Measurements from ENCODE around the gene ABLIM3. TPM values are rescaled to one million over a fixed set of nuclear protein-coding genes. Genes with fewer than 3 reads are reported as not detected.

The ABLIM3 gene
- total RNA-seq, 1 donor from 2014 or later, result 0.64 TPM

DNA sequence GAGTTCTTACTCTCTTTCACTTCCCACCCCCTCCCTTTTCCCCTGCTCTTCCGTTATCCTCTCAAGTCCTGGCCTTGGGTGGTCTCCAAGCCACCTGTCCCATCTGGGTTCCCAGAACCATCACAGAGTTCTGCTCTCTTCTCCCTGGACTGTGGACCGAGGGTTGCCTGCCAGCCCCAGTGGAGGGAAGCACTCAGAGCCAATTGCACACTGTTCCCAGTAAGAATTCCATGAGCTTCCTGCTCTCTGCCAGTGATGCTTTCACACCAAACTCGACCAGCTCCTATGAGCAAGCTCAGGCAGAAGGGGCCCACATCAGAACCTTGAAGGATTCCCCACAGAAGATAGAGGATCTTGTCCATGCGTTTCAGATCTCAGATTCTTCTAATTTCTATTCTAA, 110.3 kb downstream of the ABLIM3 start:
- peaks cover 10% of the 10 kb centered on the region for H3K27me3 Mint-ChIP-seq (ENCODE audit: unreplicated experiment)
- no peaks in the 10 kb centered on the region for H3K36me3 Mint-ChIP-seq (ENCODE audit: unreplicated experiment)
- peaks cover 5% of the 10 kb centered on the region for H3K9me3 Mint-ChIP-seq (ENCODE audit: unreplicated experiment)
- no peaks in the 10 kb centered on the region for H3K4me1 Mint-ChIP-seq (ENCODE audit: unreplicated experiment)
- H3K27ac Mint-ChIP-seq (ENCODE audit: unreplicated experiment), result no peak overlapping the region
- H3K4me3 Mint-ChIP-seq (ENCODE audit: unreplicated experiment), result no peak overlapping the region
- TF ChIP-seq, protein P1, sequence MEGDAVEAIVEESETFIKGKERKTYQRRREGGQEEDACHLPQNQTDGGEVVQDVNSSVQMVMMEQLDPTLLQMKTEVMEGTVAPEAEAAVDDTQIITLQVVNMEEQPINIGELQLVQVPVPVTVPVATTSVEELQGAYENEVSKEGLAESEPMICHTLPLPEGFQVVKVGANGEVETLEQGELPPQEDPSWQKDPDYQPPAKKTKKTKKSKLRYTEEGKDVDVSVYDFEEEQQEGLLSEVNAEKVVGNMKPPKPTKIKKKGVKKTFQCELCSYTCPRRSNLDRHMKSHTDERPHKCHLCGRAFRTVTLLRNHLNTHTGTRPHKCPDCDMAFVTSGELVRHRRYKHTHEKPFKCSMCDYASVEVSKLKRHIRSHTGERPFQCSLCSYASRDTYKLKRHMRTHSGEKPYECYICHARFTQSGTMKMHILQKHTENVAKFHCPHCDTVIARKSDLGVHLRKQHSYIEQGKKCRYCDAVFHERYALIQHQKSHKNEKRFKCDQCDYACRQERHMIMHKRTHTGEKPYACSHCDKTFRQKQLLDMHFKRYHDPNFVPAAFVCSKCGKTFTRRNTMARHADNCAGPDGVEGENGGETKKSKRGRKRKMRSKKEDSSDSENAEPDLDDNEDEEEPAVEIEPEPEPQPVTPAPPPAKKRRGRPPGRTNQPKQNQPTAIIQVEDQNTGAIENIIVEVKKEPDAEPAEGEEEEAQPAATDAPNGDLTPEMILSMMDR (IDR thresholded peaks at IDR 0.05), result no peak
- no peak for DNase-seq (ENCODE audit: extremely low spot score, unreplicated experiment)

DNA sequence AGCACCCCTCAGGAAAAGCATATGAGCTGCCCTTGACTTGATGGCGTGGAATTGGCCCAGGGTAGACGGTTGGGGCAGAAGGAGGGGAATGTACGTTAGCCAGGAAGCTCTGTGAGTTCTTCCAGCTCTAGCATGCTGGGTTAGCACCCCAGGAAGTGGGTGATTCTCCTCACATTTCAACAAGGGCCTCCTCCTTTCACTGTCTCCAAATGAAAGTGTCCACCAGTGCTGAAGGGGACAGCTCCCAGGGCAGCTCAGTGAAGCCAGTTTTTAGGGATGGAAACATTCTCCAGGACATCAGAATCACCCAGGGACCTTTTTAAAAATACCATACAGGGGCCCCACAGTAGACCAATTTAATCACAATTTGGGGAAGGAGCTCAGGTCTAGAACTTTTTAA, 113.2 kb downstream of the ABLIM3 start:
- DNase-seq (ENCODE audit: extremely low spot score, unreplicated experiment), result no peak
- Mint-ChIP-seq H3K27me3 (ENCODE audit: unreplicated experiment) (peaks cover 4% of the 10 kb centered on the region), H3K27ac (ENCODE audit: unreplicated experiment) (no peak overlapping the region), H3K9me3 (ENCODE audit: unreplicated experiment) (no peaks in the 10 kb centered on the region), H3K4me1 (ENCODE audit: unreplicated experiment) (peaks cover 11% of the 10 kb centered on the region), H3K4me3 (ENCODE audit: unreplicated experiment) (no peak overlapping the region), H3K36me3 (ENCODE audit: unreplicated experiment) (no peaks in the 10 kb centered on the region)
- TF ChIP-seq, protein P1 (IDR thresholded peaks at IDR 0.05), result no peak

DNA sequence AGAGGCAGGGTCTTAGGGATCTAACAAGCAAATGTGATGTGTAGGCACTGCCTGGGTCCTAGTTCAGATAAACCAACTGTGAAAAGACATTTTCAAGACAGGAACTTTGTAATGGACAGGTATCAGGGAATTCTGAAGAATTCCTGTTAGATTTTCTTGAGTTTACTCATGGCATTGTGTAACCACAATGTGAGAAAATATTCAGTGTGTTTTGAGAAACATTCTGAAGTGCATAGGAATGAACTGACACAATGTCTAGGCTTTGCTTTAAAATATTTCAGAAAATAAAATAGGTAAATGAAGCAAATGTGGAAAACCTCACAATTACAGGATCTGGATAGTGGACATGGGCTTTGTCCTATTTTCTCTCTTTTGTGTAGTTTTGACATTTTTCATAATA, 115.2 kb downstream of the ABLIM3 start:
- no peaks in the 10 kb centered on the region for H3K36me3 Mint-ChIP-seq (ENCODE audit: unreplicated experiment)
- peaks cover 11% of the 10 kb centered on the region for H3K4me1 Mint-ChIP-seq (ENCODE audit: unreplicated experiment)
- no peak for DNase-seq (ENCODE audit: extremely low spot score, unreplicated experiment)
- TF ChIP-seq, protein P1 (IDR thresholded peaks at IDR 0.05), result no peak
- peaks cover 2% of the 10 kb centered on the region for H3K27me3 Mint-ChIP-seq (ENCODE audit: unreplicated experiment)
- H3K9me3 Mint-ChIP-seq (ENCODE audit: unreplicated experiment), result no peaks in the 10 kb centered on the region
- H3K27ac Mint-ChIP-seq (ENCODE audit: unreplicated experiment), result no peak overlapping the region
- no peak overlapping the region for H3K4me3 Mint-ChIP-seq (ENCODE audit: unreplicated experiment)

DNA sequence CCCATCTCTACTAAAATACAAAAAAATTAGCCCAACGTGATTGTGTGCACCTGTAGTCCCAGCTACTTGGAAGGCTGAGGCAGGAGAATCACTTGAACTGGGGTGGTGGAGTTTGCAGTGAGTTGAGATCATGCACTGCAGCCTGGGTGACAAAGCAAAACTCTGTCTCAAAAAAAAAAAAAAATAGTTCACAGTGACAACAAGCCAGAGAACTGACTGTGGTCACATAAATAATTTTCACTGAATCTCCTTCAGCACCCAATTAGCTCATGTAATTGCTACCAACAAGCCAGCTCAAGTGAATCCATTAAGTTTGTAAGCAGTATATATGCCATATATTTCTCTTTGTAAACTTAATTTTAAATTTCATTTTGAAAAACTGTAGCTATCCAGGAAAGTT, 115.8 kb downstream of the ABLIM3 start:
- TF ChIP-seq, protein P1 (IDR thresholded peaks at IDR 0.05), result no peak
- DNase-seq (ENCODE audit: extremely low spot score, unreplicated experiment), result no peak
- Mint-ChIP-seq H3K27ac (ENCODE audit: unreplicated experiment) (no peak overlapping the region), H3K4me1 (ENCODE audit: unreplicated experiment) (peaks cover 11% of the 10 kb centered on the region), H3K4me3 (ENCODE audit: unreplicated experiment) (no peak overlapping the region), H3K9me3 (ENCODE audit: unreplicated experiment) (no peaks in the 10 kb centered on the region), H3K27me3 (ENCODE audit: unreplicated experiment) (peaks cover 2% of the 10 kb centered on the region), H3K36me3 (ENCODE audit: unreplicated experiment) (no peaks in the 10 kb centered on the region)

DNA sequence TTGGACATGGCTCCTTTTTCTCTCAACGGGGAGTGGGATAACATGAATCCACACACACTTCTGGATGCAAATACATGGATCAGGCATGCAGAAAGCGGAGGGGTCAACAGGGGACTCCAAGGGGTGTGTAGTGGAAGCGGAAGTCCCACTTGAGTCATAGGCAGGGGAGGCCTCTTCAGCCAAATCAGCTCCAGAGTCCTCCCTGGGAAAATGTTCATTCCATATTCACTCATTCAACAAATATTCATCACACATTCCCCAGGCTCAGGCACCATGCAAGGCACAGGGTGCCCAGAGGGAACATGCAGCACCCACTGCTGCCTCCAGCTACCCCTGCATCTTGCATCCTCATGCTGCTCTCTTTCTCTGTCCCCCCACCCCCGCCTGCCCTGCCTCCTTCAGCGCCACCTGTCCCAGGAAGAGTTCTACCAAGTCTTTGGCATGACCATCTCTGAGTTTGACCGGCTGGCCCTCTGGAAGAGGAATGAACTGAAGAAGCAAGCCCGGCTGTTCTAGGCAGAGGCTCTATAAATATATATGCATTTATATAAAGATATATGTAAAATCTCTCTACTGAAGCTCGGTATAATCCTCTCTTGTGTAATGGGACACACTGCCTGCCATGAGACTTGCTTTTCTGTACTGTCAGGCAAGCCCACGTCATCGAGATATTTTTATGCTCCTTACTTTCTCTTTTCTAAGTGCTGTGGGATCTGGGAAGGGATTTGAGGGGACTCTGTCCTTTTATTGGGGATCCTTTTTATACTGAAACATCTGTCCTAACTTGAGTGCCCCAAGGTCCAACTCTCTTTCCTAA, 116.8 kb downstream of the ABLIM3 start:
- H3K9me3 Mint-ChIP-seq (ENCODE audit: unreplicated experiment), result no peaks in the 10 kb centered on the region
- no peak overlapping the region for H3K4me3 Mint-ChIP-seq (ENCODE audit: unreplicated experiment)
- TF ChIP-seq, protein P1 (IDR thresholded peaks at IDR 0.05), result no peak
- H3K36me3 Mint-ChIP-seq (ENCODE audit: unreplicated experiment), result no peaks in the 10 kb centered on the region
- H3K4me1 Mint-ChIP-seq (ENCODE audit: unreplicated experiment), result peaks cover 11% of the 10 kb centered on the region
- H3K27ac Mint-ChIP-seq (ENCODE audit: unreplicated experiment), result no peak overlapping the region
- peaks cover 4% of the 10 kb centered on the region for H3K27me3 Mint-ChIP-seq (ENCODE audit: unreplicated experiment)
- no peak for DNase-seq (ENCODE audit: extremely low spot score, unreplicated experiment)
